Activated T-cell treated with anti-CD3 and anti-CD28 coated beads, Interleukin-2, amount 50 U/mL, for 4 hours (primary cell): Measurements from ENCODE around the gene TLR2. TPM values are rescaled to one million over a fixed set of nuclear protein-coding genes. Genes with fewer than 3 reads are reported as not detected.
"Not testable (repeated sequence)": the region's sequence is repeated elsewhere in the genome, so short reads cannot be mapped to it uniquely, and the experiment has no call there.

Source experiments
- ATAC-seq, 2 donors: fragments of 200-7000 bp; cut with Tn5 transposase; one replicate each; pipeline ENCODE4 v1.10.0; 2021
- DNase-seq: peaks from one replicate; pipeline ENCODE4 v3.0.0-alpha.2; 2020
- H3K27me3 Mint-ChIP-seq: one replicate; pipeline ENCODE4 v1.8.0; 2021; ENCODE audit warnings: low read depth, mixed read lengths
- H3K36me3 Mint-ChIP-seq: one replicate; pipeline ENCODE4 v1.8.0; 2022; ENCODE audit warnings: mixed read lengths; ENCODE audit not compliant: insufficient read depth
- H3K4me1 Mint-ChIP-seq: one replicate; pipeline ENCODE4 v1.8.0; 2021; ENCODE audit warnings: low read depth, mixed read lengths
- H3K4me3 Mint-ChIP-seq: one replicate; pipeline ENCODE4 v1.8.0; 2021; ENCODE audit warnings: mild to moderate bottlenecking, moderate library complexity, mixed read lengths
- H3K9me3 Mint-ChIP-seq: one replicate; pipeline ENCODE4 v1.8.0; 2021; ENCODE audit warnings: mixed read lengths
- total RNA-seq, 3 donors: library from RNA; stranded (reverse); gene quantifications; one replicate each; pipeline ENCODE4 v1.2.1, GENCODE V29; 2021

TLR2 gene
- total RNA-seq, 3 donors from 2014 or later = 1.2 to 1.9 (median 1.6) TPM

DNA sequence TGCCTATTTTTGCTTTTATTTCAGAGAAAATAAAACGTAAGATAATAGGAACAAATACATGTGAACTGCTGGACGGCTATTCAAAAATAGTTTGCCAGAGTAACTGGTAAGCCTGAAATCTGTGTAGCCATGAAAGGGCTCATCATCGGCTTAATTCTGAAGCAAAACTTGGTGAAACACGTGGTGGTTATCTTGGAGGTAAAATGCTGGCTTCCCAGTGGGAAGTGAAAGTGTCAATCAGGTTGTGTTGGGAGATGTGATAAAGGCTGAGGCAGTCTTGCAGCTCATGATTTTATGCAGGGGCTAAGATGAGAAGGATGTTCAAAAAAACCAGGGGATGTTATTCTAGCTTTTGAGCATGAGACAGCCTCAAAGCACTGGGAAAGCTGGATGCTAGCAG is 36.1 kb upstream of the TLR2 start:
- Mint-ChIP-seq H3K27me3 (no peaks in the 10 kb centered on the region), H3K9me3 (peaks cover 3% of the 10 kb centered on the region), H3K4me3 (no peak overlapping the region), H3K4me1 (peaks cover 30% of the 10 kb centered on the region), H3K36me3 (no peaks in the 10 kb centered on the region)
- ATAC-seq (no peak), DNase-seq (no peak)

DNA sequence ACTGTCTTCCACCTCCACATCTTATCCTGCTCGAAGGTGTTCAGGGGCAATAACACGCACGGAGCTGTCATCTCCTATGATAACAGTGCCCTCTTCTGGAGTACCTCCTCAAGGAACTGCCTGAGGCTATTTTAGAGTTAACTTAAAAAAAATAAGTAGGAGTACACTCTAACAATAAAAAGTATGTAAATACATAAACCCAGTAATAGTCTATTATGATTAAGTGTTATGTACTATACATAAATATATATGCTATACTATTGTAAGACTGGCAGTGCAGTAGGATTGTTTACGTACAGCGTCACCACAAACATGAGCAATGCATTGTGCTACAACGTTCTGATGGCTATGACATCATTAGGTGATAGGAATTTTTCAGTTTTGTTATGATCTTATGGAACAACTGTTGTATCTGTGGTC is 34.5 kb upstream of the TLR2 start:
- Mint-ChIP-seq H3K4me3 (no peak overlapping the region), H3K27me3 (no peaks in the 10 kb centered on the region), H3K4me1 (peaks cover 28% of the 10 kb centered on the region), H3K36me3 (no peaks in the 10 kb centered on the region), H3K9me3 (peaks cover 3% of the 10 kb centered on the region)
- no peak for DNase-seq
- peak; percentile 15 to 24 for ATAC-seq

DNA sequence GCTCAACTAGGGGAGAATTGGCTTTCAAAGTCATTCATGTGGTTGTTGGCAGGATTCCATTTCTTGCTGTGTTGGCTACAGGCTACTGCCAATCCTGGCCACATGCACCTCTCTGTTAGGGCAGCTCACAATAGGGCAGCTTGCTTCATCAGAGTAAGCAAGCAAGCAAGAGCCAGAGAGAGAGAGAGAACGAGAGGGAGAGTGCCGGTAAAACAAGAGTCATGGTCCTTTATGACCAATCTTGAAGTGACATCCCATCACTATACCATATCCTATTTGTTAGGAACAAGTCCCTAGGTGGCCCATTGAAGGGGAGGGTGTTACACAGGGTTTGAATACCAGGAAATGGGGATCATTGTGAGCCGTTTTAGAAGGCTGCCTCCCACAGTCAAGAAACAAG is 33.0 kb upstream of the TLR2 start:
- DNase-seq (no peak), ATAC-seq (no peak)
- Mint-ChIP-seq H3K4me1 (peaks cover 28% of the 10 kb centered on the region), H3K27me3 (no peaks in the 10 kb centered on the region), H3K4me3 (no peak overlapping the region), H3K36me3 (no peaks in the 10 kb centered on the region), H3K9me3 (no peaks in the 10 kb centered on the region)

DNA sequence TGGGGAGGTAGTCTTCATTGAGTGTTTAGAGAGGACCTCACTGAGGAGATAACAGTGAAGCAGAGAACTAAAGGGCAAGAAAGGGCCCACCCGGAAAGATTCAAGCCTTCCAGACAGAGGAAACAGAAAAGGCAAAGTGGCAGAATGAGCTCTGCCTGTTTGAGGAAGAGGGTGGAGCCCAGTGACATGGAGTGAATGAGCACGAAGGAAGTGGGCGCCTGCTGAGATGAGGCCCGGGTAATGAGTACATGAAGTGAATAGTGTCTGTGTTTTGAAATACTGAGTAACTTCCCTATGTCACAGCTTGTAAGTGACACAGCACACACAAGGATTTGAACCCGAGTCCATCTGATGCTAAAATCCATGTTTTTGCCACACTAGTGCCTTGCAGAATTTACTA is 32.5 kb upstream of the TLR2 start:
- no peaks in the 10 kb centered on the region for H3K9me3 Mint-ChIP-seq
- peak; percentile 91 to 94 for ATAC-seq
- H3K27me3 Mint-ChIP-seq = peaks cover 2% of the 10 kb centered on the region
- no peak overlapping the region for H3K4me3 Mint-ChIP-seq
- H3K4me1 Mint-ChIP-seq = peaks cover 28% of the 10 kb centered on the region
- H3K36me3 Mint-ChIP-seq = no peaks in the 10 kb centered on the region
- DNase-seq = peak; percentile 37

DNA sequence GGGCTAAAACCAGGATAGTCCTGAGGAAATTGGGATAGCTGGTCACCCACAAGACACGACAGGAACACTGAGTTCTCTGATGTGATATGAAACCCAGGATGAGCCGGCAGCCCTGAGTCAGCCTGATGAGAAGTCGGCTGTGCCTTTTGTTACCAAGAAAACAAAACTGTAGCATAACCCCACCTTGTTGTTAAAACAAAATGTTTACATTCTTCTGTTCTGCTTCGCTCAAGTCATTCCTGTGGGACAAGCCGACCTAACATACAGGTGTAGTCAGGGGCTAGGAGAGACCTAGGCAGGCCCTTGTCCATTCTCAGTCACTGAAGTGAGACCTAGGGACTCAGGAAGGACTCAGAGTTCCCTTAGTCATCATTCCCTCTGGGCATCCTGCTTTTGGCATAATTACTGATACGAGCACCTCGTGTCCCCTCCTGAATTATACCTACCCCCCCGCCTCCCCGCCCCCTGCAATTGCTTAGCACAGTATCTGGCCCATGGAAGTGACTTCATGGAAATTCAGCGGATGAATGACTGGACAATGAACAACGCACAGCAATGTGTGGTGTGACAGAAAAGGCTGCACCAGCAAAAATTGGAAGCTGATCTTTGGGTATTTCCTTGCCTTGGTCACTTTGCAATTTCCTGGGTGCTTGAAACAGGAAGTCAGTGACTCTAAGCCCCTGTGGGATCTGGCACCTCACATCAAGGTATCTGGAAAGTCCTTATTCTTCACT is 31.9 kb upstream of the TLR2 start:
- H3K4me1 Mint-ChIP-seq = peaks cover 28% of the 10 kb centered on the region
- DNase-seq = no peak

DNA sequence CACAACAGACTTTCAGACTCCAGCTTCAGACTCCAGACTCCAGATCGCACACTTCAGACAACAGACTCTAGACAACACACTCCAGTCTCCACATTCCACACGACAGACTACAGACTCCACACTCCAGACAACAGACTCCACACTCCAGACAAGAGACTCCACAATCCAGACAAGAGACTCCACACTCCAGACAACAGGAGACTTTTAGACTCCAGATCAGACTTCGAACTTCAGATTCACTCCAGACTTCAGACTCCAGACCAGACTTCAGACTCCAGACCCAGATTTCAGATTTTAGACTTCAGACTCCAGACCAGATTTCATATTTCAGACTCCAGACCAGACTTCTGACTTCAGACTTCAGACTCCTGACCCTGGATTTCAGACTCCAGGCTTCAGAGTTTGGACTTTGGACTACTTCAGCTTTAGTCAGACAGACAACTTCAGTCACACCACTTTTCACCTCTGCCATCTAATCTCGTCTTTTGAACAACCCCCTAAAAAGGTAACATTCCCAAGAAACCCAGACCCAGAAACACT is 29.0 kb upstream of the TLR2 start:
- H3K4me3 Mint-ChIP-seq = no peak overlapping the region
- H3K36me3 Mint-ChIP-seq = no peaks in the 10 kb centered on the region
- H3K9me3 Mint-ChIP-seq = no peaks in the 10 kb centered on the region
- peaks cover 2% of the 10 kb centered on the region for H3K27me3 Mint-ChIP-seq
- ATAC-seq = no peak
- H3K4me1 Mint-ChIP-seq = peaks cover 21% of the 10 kb centered on the region
- DNase-seq = no peak

More for the DNA sequence above, 31.9 kb upstream of the TLR2 start:
- no peaks in the 10 kb centered on the region for H3K36me3 Mint-ChIP-seq
- peak; percentile 39 to 41 for ATAC-seq
- peaks cover 2% of the 10 kb centered on the region for H3K27me3 Mint-ChIP-seq
- no peak overlapping the region for H3K4me3 Mint-ChIP-seq
- H3K9me3 Mint-ChIP-seq = no peaks in the 10 kb centered on the region

DNA sequence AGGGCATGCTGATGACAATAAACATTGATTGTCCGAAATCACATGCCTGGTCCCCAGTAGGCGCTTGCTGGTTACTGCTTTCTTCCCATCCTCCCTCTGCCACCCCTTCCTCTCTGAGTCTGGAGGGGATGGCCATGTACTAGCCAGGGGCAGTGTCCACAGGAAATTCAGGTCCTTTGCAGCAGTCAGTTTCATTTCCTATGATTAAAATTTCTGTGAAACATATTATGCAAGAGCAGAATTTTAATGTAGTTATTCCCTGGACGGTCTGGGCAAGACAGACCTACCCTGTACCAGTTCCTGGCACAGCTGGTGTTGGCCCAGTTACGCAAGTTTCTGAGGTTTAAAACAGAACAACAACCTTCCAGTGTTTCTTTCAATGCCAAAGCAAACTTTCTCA is 28.2 kb upstream of the TLR2 start:
- Mint-ChIP-seq H3K4me3 (no peak overlapping the region), H3K4me1 (peaks cover 18% of the 10 kb centered on the region), H3K27me3 (peaks cover 2% of the 10 kb centered on the region), H3K9me3 (no peaks in the 10 kb centered on the region), H3K36me3 (no peaks in the 10 kb centered on the region)
- no peak for DNase-seq
- ATAC-seq = no peak

DNA sequence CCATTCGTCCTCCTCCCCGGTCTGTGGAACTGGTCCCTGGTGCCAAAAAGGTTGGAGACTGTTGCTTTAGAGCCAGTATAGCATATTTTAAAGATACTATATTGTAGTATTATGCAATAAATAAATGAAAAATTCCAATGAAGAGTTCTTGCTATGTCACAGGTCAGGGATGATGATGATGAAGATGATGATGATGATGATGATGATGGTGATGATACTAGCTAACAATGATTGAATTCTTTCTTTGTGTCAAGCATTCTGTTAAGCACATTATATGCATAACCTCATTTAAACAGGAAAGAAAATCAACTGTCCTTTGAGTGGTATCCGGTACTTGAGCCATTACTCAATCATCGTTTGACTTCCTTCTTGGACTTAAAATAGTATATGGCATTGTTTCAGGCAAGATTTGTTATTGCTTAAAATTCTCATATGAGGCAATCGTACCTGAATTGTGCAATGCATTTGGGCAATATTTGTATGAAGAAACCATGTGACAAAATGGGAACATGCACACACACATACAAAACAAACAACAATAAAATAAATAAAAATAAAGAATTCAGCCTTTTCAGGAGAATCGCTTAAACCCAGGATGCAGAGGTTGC is 22.8 kb upstream of the TLR2 start:
- H3K4me3 Mint-ChIP-seq = no peak overlapping the region
- H3K9me3 Mint-ChIP-seq = peaks cover 8% of the 10 kb centered on the region
- ATAC-seq (no peak), DNase-seq (no peak)
- no peaks in the 10 kb centered on the region for H3K36me3 Mint-ChIP-seq
- H3K4me1 Mint-ChIP-seq = no peaks in the 10 kb centered on the region
- peaks cover 2% of the 10 kb centered on the region for H3K27me3 Mint-ChIP-seq

DNA sequence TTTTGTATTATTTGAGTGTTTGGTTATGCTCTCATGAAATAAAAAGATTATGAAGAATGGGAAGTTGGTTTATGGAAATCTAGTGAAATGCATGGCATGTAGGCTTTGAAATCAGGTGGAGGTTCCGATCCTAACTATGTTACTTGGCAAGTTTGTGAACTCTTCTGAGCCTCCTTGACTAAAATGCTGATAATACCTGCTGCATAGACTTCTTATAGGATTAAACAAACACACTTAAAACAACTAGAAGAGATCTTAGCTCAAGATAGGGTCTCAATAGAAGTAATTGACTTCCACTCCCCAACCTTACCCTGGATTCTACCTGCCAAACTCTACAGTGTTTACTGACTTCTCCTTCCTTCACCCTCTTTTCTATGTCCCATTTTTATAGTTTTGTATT is 22.2 kb upstream of the TLR2 start:
- ATAC-seq = no peak
- H3K27me3 Mint-ChIP-seq = no peaks in the 10 kb centered on the region
- no peaks in the 10 kb centered on the region for H3K4me1 Mint-ChIP-seq

DNA sequence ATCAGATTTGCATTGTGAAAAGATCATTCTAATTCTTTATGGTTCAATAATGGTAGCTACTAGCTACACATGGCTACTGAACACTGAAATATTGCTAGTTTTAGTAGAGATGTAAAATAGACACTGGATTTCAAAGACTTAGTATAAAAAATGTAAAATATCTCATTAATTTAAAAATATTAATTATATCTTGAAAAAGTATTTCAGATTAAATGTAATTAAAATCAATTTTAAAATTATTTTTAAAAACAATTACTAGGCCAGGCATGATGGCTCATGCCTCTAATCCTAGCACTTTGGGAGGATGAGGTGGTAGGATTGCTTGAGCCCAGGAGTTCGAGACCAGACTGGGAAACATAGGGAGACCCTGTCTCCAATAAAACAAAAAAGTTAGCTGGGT is 20.4 kb upstream of the TLR2 start:
- peaks cover 8% of the 10 kb centered on the region for H3K9me3 Mint-ChIP-seq
- DNase-seq = no peak
- no peak overlapping the region for H3K4me3 Mint-ChIP-seq
- H3K27me3 Mint-ChIP-seq = no peaks in the 10 kb centered on the region
- no peaks in the 10 kb centered on the region for H3K4me1 Mint-ChIP-seq
- ATAC-seq = no peak
- H3K36me3 Mint-ChIP-seq = no peaks in the 10 kb centered on the region

More for the DNA sequence above, 22.2 kb upstream of the TLR2 start:
- no peak for DNase-seq
- Mint-ChIP-seq H3K36me3 (no peaks in the 10 kb centered on the region), H3K9me3 (peaks cover 8% of the 10 kb centered on the region), H3K4me3 (no peak overlapping the region)

DNA sequence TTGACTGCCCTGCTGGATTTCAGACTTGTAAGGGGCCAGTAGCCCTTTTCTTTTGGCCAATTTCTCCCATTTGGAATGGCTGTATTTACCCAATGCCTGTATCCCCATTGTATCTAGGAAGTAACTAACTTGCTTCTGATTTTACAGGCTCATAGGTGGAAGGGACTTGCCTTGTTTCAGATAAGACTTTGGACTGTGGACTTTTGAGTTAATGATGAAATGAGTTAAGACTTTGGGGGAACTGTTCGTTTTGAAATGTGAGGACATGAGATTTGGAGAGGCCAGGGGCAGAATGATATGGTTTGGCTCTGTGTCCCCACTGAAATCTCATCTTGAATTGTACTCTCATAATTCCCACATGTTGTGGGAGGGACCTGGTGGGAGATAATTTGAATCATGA is 17.6 kb upstream of the TLR2 start:
- not testable (repeated sequence) for H3K4me3 Mint-ChIP-seq, H3K27me3 Mint-ChIP-seq, H3K4me1 Mint-ChIP-seq, ATAC-seq, H3K36me3 Mint-ChIP-seq, H3K9me3 Mint-ChIP-seq, DNase-seq

DNA sequence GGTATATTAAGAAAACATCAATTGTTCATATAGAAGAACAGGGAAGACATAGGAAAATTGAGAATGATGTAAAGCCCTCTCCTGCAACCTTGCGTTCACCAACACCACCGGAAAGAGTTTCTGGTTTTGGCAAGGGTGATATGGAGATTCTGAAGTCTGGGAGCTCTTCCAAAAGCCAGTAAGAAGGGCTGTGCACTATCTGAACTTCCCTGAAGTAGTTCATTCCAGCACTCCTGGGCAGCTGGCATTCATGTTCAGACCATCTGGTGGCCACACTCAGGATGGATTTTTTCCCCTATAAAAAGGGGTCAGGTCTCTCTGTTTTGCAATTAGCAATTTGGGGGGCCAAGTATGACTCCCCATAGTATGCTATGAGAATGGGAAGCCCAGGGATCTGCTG is 15.4 kb upstream of the TLR2 start:
- ATAC-seq (no peak), DNase-seq (no peak)
- Mint-ChIP-seq H3K9me3 (no peaks in the 10 kb centered on the region), H3K27me3 (no peaks in the 10 kb centered on the region), H3K4me1 (no peaks in the 10 kb centered on the region), H3K36me3 (no peaks in the 10 kb centered on the region), H3K4me3 (no peak overlapping the region)

DNA sequence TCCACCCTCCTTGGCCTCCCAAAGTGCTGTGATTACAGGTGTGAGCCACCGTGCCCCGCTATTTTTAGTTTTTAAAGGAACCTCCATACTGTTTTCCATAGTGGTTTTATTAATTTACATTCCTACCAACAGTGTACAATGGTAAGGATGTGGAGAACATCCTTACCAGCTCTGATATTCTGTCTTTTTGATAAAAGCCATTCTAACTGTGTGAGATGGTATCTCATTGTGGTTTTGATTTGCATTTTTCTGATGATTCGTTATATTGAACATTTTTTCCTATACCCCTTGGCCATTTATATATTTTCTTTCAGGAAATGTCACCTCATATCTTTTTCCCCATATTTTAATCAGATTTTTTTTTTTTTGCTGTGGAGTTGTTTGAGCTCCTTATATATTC is 14.2 kb upstream of the TLR2 start:
- Mint-ChIP-seq H3K4me3 (no peak overlapping the region), H3K27me3 (peaks cover 2% of the 10 kb centered on the region), H3K9me3 (peaks cover 7% of the 10 kb centered on the region), H3K4me1 (no peaks in the 10 kb centered on the region), H3K36me3 (no peaks in the 10 kb centered on the region)
- DNase-seq (no peak), ATAC-seq (no peak)

DNA sequence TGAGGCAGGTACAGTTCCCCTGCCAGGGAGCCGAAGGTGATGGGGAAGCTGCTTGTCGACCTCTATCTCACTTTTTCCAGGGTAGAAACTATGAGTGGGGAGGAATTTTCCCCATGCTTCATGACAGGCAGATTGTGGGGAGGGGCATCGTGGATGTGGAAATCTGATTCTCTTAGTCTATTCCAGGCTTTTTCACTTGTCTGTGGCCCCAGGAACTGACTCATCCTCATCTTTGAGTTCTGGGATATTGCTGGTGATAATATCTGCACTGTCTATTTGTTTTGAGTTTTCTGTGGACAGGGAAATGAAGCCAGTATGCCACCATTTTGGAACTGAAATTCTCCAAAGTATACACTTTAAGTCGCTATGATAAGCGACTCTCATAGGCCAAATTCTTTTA is 7.6 kb upstream of the TLR2 start:
- ATAC-seq (no peak), DNase-seq (no peak)
- no peaks in the 10 kb centered on the region for H3K4me1 Mint-ChIP-seq
- H3K4me3 Mint-ChIP-seq = no peak overlapping the region
- peaks cover 23% of the 10 kb centered on the region for H3K9me3 Mint-ChIP-seq
- H3K27me3 Mint-ChIP-seq = peaks cover 5% of the 10 kb centered on the region
- peaks cover 4% of the 10 kb centered on the region for H3K36me3 Mint-ChIP-seq

DNA sequence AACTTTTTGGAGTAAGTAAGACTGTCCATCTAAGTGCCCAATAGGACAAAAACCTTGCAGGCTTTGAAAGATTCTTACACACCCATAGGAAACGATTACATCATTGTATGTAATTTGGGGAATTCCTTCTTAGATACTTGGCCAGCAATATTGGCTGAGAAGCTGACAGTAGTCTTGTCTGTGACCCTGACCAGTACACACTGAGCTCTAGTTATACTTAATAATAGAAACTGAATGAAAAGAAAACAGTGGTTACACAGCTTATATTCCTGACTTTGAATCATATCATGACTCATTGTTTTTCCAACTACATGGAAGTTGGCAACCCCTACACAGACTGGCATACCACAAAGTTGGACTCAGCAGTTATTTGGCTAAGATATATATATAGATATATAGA is 7.1 kb upstream of the TLR2 start:
- Mint-ChIP-seq H3K36me3 (peaks cover 4% of the 10 kb centered on the region), H3K4me3 (no peak overlapping the region), H3K27me3 (peaks cover 5% of the 10 kb centered on the region), H3K9me3 (peaks cover 23% of the 10 kb centered on the region), H3K4me1 (no peaks in the 10 kb centered on the region)
- ATAC-seq (no peak), DNase-seq (no peak)
